Measurements from ENCODE around the gene CELF2. TPM values are rescaled to one million over a fixed set of nuclear protein-coding genes. Genes with fewer than 3 reads are reported as not detected.

Gene CELF2
- total RNA-seq, 2 donors from 2014 or later, result 10.4 to 11.2 TPM

GRCh38 chr10:11110539-11110938, 92.9 kb downstream of the CELF2 start:
- H3K27me3 ChIP-seq, result no peaks in the 10 kb centered on the region
- DNase-seq, result no peak
- intact Hi-C loops (cut with DNase I), result no loop called here
- H3K4me3 ChIP-seq, result no peak overlapping the region
- no peak for TF ChIP-seq CTCF (IDR thresholded peaks at IDR 0.05)
- no peak for TF ChIP-seq POLR2A (IDR thresholded peaks at IDR 0.05)
- H3K4me1 ChIP-seq, result no peaks in the 10 kb centered on the region
- no peaks in the 10 kb centered on the region for H3K36me3 ChIP-seq (replicated peaks in 1 of 2; ENCODE audit: insufficient read depth in 1 of 2, low read depth in 2 of 2)
- H3K9me3 ChIP-seq, result no peaks in the 10 kb centered on the region
- peak; percentile 48 for ATAC-seq
- WGBS, 2 donors, result 33 to 45% methylated on average over 6 of the region's 6 CpGs
- H3K27ac ChIP-seq, result no peak overlapping the region

- no peak for ATAC-seq
- intact Hi-C loops (cut with DNase I), result no loop called here
- H3K36me3 ChIP-seq (replicated peaks in 1 of 2; ENCODE audit: insufficient read depth in 1 of 2, low read depth in 2 of 2), result no peaks in the 10 kb centered on the region
- H3K27me3 ChIP-seq, result no peaks in the 10 kb centered on the region
- no peak overlapping the region for H3K4me3 ChIP-seq
- H3K27ac ChIP-seq, result no peak overlapping the region
- no peak for DNase-seq
- H3K4me1 ChIP-seq, result no peaks in the 10 kb centered on the region
- WGBS, 2 donors, result 76 to 80% methylated on average over 8 of the region's 8 CpGs
- no peaks in the 10 kb centered on the region for H3K9me3 ChIP-seq
- TF ChIP-seq CTCF (IDR thresholded peaks at IDR 0.05) (no peak), POLR2A (IDR thresholded peaks at IDR 0.05) (no peak)
Measured at GRCh38 chr10:11111490-11111889, 93.8 kb downstream of the CELF2 start.

GRCh38 chr10:11112718-11113117, 95.0 kb downstream of the CELF2 start:
- Histone ChIP-seq H3K9me3 (no peaks in the 10 kb centered on the region), H3K4me1 (no peaks in the 10 kb centered on the region), H3K27ac (no peak overlapping the region), H3K4me3 (no peak overlapping the region), H3K27me3 (no peaks in the 10 kb centered on the region), H3K36me3 (replicated peaks in 1 of 2; ENCODE audit: insufficient read depth in 1 of 2, low read depth in 2 of 2) (no peaks in the 10 kb centered on the region)
- ATAC-seq (no peak), DNase-seq (no peak)
- TF ChIP-seq CTCF (IDR thresholded peaks at IDR 0.05) (no peak), POLR2A (IDR thresholded peaks at IDR 0.05) (no peak)
- intact Hi-C loops (cut with DNase I), result no loop called here
- WGBS, 2 donors, result 56 to 61% methylated on average over 11 of the region's 11 CpGs

- Histone ChIP-seq H3K36me3 (replicated peaks in 1 of 2; ENCODE audit: insufficient read depth in 1 of 2, low read depth in 2 of 2) (no peaks in the 10 kb centered on the region), H3K9me3 (no peaks in the 10 kb centered on the region), H3K27ac (no peak overlapping the region), H3K27me3 (no peaks in the 10 kb centered on the region), H3K4me3 (no peak overlapping the region), H3K4me1 (no peaks in the 10 kb centered on the region)
- ATAC-seq (no peak), DNase-seq (peak in 1 of 4 donors; percentile 5)
- intact Hi-C loops (cut with DNase I), result no loop called here
- 36 to 53% methylated on average over 4 of the region's 4 CpGs for WGBS, 2 donors
- TF ChIP-seq POLR2A (IDR thresholded peaks at IDR 0.05) (no peak), CTCF (IDR thresholded peaks at IDR 0.05) (peak in 3 of 7 experiments; percentile 19 to 32 (median 20))
Measured at GRCh38 chr10:11113156-11113555, 95.5 kb downstream of the CELF2 start.

GRCh38 chr10:11114269-11114668, 96.6 kb downstream of the CELF2 start:
- no peaks in the 10 kb centered on the region for H3K27me3 ChIP-seq
- no peak overlapping the region for H3K4me3 ChIP-seq
- TF ChIP-seq POLR2A (IDR thresholded peaks at IDR 0.05) (no peak), CTCF (IDR thresholded peaks at IDR 0.05) (no peak)
- no peaks in the 10 kb centered on the region for H3K36me3 ChIP-seq (replicated peaks in 1 of 2; ENCODE audit: insufficient read depth in 1 of 2, low read depth in 2 of 2)
- H3K4me1 ChIP-seq, result no peaks in the 10 kb centered on the region
- no peak overlapping the region for H3K27ac ChIP-seq
- DNase-seq (no peak), ATAC-seq (no peak)
- intact Hi-C loops (cut with DNase I), result no loop called here
- WGBS, 2 donors, result 68 to 75% methylated on average over 2 of the region's 2 CpGs
- no peaks in the 10 kb centered on the region for H3K9me3 ChIP-seq

All from body of pancreas (tissue), 4 donors.